ENCODE measurements around the gene ADARB2.

The ADARB2 gene

DNA sequence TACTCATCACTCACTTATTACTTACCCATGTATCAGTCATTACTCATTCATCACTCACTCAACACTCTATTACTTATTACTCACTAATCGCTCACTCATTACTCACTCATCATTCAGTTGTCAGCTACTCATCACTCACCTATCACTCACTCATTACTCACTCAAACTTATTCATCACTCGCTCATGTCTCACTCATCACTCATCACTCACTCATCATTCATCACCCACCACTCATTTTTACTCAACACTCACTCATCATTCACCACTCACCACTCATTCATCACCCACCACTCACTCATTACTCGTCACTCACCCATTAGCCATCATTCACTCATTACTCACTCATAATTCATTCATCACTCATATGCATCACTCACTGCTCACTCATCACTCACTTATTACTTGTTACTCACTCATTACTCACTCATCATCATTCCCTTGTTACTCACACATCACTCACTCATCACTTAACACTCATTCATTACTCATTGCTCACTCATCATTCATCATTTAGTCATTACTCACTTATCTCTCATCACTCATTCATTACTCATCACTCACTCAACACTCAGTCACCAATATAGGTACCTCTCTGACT lies 237.9 kb downstream of the ADARB2 start:
- DNase-seq (ENCODE audit: low read depth in 2 of 2): no peak

GRCh38 chr10:1498746-1499358 lies 238.5 kb downstream of the ADARB2 start:
- no peak for DNase-seq (ENCODE audit: low read depth in 2 of 2)

DNA sequence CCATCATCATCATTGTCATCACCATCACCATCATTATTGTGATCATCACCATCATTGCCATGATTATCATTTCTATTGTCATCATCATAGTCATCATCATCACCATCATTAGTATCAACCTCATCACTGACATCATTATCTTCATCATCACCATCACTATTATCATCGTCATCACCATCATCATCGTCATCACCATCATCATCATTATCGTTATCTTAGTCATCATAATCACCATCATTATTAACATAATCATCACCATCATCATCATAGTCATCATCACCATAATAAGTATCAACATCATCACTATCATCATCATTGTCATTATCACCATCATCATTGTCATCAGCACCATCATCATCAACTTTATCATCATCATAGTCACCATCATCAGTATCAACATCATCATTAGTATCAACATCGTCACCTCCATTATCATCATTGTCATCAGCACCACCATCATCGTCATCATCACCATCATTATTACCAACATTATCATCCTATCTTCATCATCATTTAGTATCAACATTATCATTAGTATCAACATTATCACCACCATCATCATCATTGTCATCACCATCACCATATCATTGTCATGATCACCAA lies 241.3 kb downstream of the ADARB2 start:
- DNase-seq (ENCODE audit: low read depth in 2 of 2): no peak

DNA sequence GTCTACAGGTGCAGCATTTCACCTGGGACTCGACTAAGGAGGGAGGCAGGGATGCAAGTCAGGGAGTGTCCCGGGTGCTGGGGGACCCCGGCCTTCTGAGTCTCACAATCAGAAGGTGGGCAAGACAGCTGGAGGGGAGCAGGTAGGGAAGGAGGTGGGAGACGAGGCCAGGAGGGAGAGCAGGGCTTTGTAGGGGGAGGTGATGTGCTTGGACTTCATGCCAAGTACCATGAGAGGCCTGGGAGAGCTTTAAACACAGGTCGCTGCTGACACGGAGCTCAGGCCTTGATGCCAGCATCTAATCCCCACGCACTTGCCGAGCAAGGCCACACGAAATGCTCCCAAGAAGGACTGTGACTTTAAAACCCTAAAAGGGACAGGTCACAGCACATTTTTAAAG lies 244.7 kb downstream of the ADARB2 start:
- no peak for DNase-seq (ENCODE audit: low read depth in 2 of 2)

- DNase-seq (ENCODE audit: low read depth in 2 of 2): no peak
These were observed 245.4 kb downstream of the ADARB2 start for GRCh38 chr10:1491901-1492300.

- DNase-seq (ENCODE audit: low read depth in 2 of 2): no peak
These were observed 247.5 kb downstream of the ADARB2 start for GRCh38 chr10:1489801-1490200.

DNA sequence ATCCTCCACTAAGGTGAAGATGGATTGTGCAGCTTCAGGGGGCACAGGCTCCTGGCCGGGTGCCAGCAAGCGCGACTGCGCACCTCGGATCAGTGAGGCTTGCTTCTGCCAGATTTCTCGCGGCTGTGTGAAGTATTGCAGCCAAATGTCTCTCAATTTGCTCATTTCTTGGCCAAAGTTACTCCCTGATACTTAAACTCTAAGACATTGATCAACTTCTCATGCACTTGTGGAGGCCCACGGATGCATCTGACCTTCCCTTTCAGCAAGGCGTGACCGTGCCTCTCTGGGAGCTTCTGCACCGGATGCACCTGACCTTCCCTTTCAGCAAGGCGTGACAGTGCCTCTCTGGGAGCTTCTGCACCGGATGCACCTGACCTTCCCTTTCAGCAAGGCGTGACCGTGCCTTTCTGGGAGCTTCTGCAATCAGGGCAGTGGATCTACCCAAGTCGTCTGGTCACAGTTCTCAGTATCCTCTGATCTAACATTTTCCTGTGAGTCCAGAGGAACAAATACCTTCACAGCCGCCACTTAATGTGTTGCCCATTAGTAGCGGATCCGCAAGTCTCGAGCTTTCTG lies 248.3 kb downstream of the ADARB2 start:
- no peak for DNase-seq (ENCODE audit: low read depth in 2 of 2)

GRCh38 chr10:1486841-1487687 lies 250.3 kb downstream of the ADARB2 start:
- DNase-seq (ENCODE audit: low read depth in 2 of 2): no peak

DNA sequence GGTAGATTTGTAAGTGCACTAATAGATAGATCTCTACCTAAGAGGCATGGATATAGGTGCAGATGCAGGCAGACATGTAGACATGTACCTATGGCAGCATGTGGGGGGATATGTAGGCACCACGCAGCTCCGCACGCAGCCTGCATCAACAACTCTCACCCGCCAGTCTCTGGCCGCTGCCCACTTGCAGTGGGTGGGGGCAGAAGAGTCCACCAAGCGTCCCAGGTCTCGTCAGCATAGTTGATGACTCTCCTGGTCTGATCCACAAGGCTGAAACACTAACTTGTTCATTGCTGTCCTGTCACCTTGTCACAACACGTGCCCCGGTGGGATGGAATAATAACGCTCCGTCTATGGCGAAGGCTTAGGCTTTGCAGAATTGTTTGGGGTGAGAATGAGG lies 252.0 kb downstream of the ADARB2 start:
- DNase-seq (ENCODE audit: low read depth in 2 of 2): no peak

DNA sequence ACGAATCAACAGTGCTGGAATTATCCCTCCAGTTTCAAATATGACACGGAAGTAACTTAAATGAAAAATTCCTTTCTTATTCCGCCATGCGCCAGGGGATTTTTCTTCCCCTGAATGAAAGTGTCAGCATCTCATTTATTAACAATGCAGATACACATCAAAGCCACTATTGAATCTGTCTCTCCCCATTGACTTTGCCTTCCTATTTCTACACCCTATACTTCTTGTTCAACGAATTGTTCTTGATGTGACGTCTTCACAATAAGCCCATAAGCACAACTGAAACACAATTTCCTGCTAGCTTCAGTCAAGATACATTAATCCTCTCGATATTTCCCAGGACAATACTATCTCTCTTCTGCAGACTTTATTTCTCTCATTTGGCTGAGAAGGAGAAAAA lies 253.5 kb downstream of the ADARB2 start:
- DNase-seq (ENCODE audit: low read depth in 2 of 2): no peak

DNA sequence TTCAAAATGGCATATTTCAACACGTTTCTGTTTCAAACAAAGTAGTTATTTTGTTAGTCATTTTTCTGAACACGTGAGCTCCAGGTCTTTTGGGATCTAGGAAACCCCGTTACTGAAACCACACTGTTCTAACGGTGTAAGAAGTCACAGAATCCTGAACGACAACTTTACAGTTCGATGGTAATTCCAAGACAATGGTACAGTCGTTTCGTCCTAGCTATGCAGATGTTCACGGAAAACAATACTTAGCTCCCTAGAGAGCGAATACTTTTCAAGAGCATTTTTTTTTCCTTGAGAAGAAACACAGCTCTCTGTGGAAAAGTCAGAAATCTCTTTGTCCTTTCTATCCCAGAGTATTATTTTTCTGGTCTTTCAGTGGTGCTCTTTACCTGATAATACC lies 254.1 kb downstream of the ADARB2 start:
- DNase-seq (ENCODE audit: low read depth in 2 of 2): no peak

DNA sequence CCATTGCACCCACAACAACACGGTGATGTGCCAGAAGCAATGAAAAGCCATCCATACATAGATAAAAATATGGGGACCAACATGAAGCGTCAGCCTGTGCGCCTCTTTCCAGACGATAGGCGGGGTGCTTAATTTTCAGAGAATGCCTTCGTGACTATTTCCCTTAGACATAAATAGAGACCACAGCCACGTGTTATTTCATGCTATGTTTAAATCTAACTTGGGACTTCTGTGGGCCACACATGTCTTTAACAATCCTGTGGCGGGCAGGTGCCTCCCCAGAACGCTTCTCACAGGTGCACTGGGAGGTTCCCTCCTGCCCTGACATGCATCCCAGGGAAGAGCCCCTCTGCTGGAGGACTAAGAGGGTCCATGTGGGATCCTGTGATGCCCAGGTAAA lies 259.7 kb downstream of the ADARB2 start:
- no peak for DNase-seq (ENCODE audit: low read depth in 2 of 2)

GRCh38 chr10:1476455-1476803 lies 260.9 kb downstream of the ADARB2 start:
- no peak for DNase-seq (ENCODE audit: low read depth in 2 of 2)

- no peak for DNase-seq (ENCODE audit: low read depth in 2 of 2)
These were observed 261.4 kb downstream of the ADARB2 start for GRCh38 chr10:1475771-1476454.

- no peak for DNase-seq (ENCODE audit: low read depth in 2 of 2)
These were observed 262.2 kb downstream of the ADARB2 start for GRCh38 chr10:1475098-1475591.

DNA sequence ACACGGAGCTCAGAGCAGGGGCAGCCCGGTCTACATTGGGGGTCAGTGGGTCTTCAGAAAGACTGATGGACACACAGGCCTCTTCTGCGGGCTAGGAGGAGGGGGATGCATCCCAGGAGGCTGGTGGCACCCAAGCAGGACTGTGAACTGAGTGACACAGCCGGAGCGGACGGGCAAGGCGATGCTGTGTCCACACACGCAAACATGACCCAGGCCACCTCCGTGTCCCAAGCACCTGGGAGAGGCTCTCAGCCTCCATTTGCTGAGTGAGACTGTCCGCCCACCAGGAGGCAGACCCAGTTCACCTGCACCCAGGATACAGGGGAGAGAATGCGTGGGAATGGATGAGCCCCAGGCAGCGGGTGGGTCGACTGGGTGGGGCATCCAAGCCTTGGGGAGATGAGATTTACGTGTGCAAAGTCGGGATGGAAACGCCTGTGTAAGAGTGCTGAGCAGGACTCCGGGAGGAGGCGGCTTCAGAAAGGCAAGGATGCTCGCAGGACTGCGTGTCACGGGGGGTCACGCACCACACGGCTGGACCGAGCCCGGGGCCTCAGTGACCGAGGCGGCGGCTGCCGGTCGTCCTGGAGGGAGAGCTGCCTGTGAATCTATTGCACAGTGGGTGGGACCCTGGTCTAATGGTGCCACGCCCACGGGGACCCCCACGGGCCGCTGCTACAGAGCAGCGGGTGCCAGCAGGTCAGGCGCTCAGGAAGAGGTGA lies 262.8 kb downstream of the ADARB2 start:
- no peak for DNase-seq (ENCODE audit: low read depth in 2 of 2)

DNA sequence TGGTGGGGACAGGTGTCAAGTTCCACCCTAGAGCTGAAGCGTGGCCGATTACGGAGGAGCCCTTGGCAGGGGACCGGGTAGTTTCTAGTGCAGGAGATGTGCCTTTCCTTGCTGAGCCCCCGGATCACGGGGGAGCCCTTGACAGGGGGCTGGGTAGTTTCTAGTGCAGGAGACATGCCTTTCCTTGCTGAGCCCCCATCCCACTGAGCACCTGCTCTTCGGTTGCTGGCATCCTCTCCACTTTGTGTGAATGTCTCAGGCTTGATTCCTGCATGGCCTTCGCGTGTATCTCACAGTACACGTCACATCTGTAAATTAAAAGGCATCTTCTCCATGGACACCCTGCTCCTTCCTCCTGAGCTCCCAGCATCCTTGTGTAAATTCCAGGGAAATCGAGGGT lies 263.5 kb downstream of the ADARB2 start:
- DNase-seq (ENCODE audit: low read depth in 2 of 2): no peak

DNA sequence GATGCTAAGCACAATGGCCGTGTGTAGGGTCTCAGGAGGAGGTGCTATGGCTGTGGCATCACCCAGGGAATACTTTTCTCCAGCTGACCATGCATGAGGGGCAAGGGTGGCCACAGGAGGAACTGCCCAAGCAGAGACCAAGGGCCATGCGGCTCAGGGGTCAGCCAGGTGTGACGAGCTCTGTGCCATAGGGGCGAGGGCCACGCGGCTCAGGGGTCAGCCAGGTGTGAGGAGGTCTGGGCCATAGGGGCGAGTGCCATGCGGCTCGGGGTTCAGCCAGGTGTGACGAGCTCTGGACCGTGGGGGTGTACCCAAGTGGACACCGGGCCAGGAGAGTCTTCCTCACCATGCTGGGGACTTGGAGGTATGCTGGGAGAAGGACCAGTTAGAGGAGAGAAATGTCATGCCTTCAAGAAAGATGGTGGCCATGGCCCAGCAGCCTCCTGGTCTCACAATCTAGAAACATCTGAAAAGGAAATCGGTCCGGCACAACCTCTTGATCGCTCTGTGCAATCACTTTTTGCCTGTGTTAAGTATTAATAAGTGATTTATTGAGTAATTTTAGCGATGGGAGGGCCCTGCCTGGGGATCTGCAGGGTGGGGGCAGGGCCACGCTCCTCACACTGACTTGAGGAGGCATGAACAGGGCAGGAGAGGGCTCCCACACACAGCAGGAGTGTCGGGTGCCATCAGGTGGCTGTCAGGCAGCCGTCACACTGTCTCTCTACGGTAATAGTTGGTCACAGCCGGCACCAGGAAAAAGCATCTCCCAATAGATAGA lies 265.0 kb downstream of the ADARB2 start:
- DNase-seq (ENCODE audit: low read depth in 2 of 2): no peak

DNA sequence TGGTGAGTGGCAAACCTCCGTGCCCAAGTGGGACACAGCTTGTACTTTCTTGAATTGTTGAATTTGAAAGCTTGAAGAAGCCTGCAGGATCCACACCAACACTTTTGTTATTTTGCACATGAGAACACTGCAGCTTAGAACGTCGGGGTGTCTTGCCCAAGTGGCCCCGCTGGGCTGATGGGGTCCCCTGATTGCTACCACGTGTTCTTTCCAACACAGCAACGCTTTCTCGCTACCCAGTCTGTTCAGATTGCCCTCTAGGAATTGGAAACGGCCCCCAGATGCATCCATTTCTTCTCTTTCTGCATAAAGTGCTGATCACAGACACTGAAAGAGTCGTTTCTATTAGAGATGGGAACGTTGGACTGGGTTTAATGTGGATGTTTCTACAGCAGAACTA lies 268.5 kb downstream of the ADARB2 start:
- DNase-seq (ENCODE audit: low read depth in 2 of 2): no peak

Data from stimulated activated CD8-positive, alpha-beta memory T cell treated with anti-CD3 and anti-CD28 coated beads, Interleukin-15, amount 100 ng/mL, for 48 hours (primary cell).